ENCODE data around the gene CAMSAP3.
A peak's percentile ranks its signal among the peaks of the same experiment; 100 is the strongest.

The CAMSAP3 gene

DNA sequence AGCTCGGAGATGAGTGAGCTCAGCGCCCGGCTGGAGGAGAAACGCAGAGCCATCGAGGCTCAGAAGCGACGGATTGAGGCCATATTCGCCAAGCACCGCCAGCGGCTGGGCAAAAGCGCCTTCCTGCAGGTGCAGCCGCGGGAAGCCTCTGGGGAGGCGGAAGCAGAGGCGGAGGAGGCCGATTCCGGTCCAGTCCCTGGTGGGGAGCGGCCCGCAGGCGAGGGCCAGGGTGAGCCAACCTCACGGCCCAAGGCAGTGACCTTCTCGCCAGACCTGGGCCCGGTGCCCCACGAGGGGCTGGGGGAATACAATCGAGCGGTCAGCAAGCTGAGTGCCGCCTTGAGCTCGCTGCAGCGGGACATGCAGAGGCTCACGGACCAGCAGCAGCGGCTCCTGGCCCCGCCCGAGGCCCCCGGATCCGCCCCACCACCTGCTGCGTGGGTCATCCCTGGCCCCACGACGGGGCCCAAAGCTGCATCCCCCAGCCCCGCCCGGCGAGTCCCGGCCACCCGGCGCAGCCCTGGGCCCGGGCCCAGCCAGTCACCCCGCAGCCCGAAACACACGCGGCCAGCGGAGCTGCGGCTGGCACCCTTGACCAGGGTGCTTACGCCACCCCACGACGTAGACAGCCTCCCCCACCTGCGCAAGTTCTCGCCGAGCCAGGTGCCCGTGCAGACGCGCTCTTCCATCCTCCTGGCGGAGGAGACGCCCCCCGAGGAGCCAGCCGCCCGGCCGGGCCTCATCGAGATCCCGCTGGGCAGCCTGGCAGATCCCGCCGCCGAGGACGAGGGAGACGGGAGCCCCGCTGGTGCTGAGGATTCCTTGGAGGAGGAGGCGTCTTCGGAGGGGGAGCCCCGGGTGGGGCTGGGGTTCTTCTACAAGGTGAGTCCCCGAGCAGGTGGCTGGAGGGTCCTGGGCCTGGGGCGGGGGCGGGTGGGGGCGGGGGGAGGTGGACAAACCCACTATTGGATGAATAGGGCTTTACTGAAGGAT, 16.9 kb downstream of the CAMSAP3 start:
- DNase-seq (ENCODE audit: low read depth), result no peak

- DNase-seq (ENCODE audit: low read depth), result no peak
Observed at GRCh38 chr19:7614859-7615741, 19.4 kb downstream of the CAMSAP3 start.

- DNase-seq (ENCODE audit: low read depth), result no peak
Observed at GRCh38 chr19:7617172-7617571, 21.5 kb downstream of the CAMSAP3 start.

DNA sequence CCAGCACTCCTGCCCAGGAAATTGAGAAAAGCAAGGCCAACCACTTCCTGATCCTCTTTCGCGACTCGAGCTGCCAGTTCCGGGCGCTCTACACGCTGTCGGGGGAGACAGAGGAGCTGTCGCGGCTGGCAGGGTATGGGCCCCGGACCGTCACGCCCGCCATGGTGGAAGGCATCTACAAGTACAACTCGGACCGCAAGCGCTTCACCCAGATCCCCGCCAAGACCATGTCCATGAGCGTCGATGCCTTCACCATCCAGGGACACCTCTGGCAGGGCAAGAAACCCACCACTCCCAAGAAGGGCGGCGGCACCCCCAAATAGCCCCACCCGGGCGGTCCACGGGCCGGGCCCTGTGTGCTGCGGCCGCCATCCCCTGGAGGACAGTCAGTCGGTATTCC, 22.1 kb downstream of the CAMSAP3 start:
- DNase-seq (ENCODE audit: low read depth), result no peak

DNA sequence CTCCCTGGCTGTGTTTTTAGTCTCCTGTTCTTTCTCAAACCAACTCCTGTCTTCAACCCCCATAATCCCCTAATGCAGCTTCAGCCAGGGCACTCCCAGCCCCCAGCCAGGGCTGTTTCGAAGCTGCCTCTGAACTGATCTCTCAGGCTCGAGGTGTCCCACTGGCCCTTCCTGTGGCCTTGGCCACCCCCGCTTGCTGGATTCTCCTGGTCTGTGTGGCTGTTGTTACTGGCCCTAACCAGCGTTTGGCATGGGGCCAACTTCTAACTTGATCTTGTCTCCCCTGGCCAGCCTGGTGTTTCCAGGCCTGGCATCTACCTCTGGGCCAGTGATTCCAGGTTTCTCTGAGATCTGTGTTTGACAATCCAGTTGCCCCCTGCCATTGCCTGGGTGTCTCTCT, 22.7 kb downstream of the CAMSAP3 start:
- no peak for DNase-seq (ENCODE audit: low read depth)

- no peak for DNase-seq (ENCODE audit: low read depth)
Observed at GRCh38 chr19:7618771-7619510, 23.3 kb downstream of the CAMSAP3 start.

- DNase-seq (ENCODE audit: low read depth), result no peak
Observed at GRCh38 chr19:7619671-7620441, 24.2 kb downstream of the CAMSAP3 start.

GRCh38 chr19:7620442-7621412, 25.1 kb downstream of the CAMSAP3 start:
- DNase-seq (ENCODE audit: low read depth), result no peak

GRCh38 chr19:7622933-7623685, 27.4 kb downstream of the CAMSAP3 start:
- no peak for DNase-seq (ENCODE audit: low read depth)

DNA sequence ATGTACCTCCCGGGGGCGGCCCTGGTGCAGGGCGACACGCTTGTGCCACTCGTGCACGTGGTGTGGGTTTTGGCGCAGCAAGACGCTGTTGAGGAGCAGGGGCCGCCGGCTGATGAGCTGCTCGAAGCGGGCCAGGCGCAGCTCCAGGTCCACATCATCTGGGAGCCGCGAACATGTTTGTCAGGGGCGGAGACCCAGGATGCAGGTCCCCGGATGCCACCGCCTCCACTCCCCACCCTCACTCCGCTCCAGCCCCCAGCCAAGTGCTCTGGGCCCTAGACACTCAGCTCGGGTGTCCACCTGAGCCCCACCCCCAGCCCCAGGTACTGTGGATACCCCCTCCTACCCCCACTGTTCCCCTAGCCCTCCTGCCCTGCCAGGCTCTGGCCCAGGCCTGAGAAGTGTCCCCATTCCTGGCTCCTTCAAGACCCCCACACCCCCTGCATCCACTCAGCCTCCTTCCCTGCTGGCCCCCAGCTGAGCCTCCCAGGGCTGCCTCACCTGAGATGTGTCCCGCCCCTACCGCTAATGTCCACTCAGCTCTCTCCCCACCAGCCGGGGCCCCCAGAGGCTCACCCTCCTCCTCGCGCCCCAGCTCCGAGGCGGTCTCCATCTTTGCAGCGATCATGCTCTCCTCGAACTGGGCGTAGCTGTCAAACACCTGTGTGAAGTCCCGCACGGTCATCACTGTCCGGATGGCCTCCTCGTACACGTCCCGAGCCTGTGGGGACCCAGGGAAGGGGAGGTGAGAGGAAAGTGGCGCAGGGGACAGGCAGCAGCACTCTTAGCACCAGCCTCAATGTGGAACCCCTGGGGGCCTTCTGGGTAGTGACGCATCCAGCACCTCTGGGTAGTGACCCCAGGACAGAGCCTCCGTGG, 28.3 kb downstream of the CAMSAP3 start:
- no peak for DNase-seq (ENCODE audit: low read depth)

DNA sequence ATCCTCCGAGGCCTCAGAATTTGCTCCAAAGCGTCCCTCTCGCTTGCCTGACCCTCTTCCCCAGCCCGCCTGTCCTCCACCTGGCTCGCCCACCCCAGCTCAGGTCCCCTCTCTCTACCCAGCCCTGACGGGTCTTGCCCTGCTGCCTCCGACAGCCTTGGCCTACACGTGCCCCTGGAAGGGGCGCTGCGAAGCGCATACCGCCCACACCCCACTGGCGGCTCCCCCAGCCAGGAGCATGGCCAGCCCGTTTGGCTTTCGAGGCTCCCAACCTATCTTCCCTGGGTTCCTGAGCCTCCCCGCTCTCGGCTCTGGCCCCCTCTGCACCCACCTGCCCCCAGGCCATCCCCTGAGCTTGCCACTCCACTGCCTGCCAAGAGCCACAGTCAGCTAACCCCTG, 29.1 kb downstream of the CAMSAP3 start:
- no peak for DNase-seq (ENCODE audit: low read depth)

DNA sequence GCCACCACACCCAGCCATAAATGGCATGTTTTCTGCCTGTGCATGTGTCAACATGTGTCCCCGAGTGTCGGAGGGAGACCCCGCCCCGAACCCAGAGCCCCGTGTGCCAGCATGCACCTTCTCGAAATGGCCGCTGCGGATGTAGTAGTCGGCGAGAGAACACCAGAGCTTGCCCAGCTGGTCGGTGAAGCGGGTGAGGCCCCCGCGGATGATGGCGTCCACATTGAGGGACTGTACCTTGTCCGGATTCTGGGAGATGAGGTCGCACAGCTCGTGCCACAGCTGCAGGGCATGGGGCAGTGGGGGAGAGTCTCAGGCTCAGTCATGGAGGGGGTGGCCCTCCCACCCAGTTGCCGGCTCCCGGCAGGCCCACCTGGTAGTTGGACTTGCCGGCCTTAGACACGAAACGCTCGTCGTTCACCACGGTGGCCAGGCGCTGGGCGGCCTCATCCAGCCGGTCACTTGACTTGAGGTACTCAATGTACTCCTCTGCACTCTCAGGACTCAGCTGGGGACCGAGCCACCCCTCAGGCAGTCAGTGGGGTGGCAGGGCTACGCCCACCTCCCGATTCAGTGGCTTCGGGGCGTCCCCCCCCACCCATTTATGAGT, 30.2 kb downstream of the CAMSAP3 start:
- DNase-seq (ENCODE audit: low read depth), result no peak

DNA sequence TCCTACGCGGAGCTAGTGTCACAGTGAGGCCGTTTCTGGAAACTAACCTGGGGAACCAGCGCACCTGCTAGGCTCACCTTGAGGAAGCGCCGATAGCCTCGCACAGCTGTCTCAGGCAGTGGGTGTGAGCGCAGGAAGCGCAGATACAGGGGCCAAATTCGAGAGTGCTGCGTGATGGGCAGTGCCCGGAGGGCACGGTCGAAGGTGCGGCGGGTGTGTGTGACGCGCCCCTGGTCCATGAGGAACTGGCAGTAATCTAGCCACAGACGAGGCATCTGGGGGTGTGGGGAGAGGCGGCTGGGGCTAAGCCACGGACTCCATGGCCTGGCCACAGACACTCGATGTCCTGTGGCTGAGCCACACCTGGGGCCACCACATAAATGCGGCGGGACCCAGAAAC, 31.5 kb downstream of the CAMSAP3 start:
- no peak for DNase-seq (ENCODE audit: low read depth)

DNA sequence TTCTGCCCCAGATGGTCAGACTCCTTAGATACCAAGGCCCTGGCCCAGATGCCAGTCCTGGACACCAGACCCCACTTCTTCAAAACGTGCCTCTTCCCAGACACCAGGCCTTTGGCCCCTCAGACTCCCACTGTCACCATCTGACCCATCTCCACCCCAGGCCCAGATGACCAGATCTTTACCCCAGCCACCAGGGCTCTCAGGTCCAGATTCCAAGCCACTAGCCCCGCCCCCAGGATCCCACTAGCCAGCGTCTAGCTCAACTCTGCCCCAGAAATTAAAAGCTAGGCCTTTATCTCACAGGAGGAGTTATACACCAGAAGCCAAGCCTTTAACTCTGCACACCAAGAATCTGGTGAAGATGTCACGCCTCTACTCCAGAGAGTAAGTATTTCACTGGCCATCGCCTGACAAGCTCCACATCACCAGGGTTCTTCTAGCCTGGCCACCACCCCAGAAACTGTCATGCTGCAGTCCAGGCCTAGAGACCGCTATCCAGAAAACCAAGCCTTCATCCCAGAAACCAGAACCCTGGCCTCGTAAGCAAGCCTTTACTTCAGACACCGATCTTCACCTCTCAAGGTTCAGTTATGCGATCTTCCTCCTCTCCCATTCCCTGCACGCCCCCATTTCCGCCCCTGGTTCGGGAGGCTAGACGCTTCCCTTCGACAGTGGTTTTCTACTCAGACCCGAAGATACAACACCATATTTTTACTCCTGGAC, 33.1 kb downstream of the CAMSAP3 start:
- peak; percentile 3 for DNase-seq (ENCODE audit: low read depth)

GRCh38 chr19:7629347-7630054, 33.8 kb downstream of the CAMSAP3 start, which contains the start of the genes PET100 and XAB2:
TSS of gene PET100 (plus strand) at chr19:7629793. CDS start at chr19:7629834, 41 bp downstream.
TSS of gene XAB2 (minus strand) at chr19:7629545. CDS start at chr19:7629527, 18 bp downstream.
- DNase-seq (ENCODE audit: low read depth), result peak; percentile 99

- DNase-seq (ENCODE audit: low read depth), result no peak
Observed at GRCh38 chr19:7631577-7631976, 35.9 kb downstream of the CAMSAP3 start.
